ENCODE measurements around the gene CST1. TPM values are rescaled to one million over a fixed set of nuclear protein-coding genes. Genes with fewer than 3 reads are reported as not detected.
A peak's percentile ranks its signal among the peaks of the same experiment; 100 is the strongest.
"Not testable (repeated sequence)": the region's sequence is repeated elsewhere in the genome, so short reads cannot be mapped to it uniquely, and the experiment has no call there.

The CST1 gene
- total RNA-seq, 2 experiments from 2014 or later: not detected

DNA sequence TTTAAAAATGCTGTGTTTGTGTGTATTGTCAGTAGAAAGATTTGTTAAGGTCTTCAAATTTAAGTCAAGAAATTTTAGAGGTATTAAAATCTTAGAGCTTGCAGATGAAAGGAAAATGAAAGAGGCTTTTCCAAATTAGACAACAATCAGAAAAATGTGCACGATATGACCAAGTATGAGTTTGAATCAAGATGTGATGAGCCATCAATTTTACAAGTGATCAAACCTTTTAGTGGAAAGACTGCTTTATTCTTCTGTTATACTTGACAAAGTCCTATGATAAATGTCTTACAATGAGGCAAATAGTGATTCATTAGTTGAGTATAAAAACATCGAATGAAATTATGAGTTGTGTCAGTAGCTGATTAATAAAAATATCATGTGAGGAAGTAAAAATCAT is 19.6 kb upstream of the CST1 start:
- no peak overlapping the region for H3K4me3 Mint-ChIP-seq
- no peak for DNase-seq
- no peak overlapping the region for H3K27ac Mint-ChIP-seq
- H3K9me3 Mint-ChIP-seq (ENCODE audit: low read depth): no peaks in the 10 kb centered on the region
- H3K4me1 Mint-ChIP-seq: no peaks in the 10 kb centered on the region
- no peaks in the 10 kb centered on the region for H3K36me3 Mint-ChIP-seq
- CTCF ChIA-PET: no interaction called here
- H3K27me3 Mint-ChIP-seq: no peaks in the 10 kb centered on the region
- no peak for ATAC-seq

DNA sequence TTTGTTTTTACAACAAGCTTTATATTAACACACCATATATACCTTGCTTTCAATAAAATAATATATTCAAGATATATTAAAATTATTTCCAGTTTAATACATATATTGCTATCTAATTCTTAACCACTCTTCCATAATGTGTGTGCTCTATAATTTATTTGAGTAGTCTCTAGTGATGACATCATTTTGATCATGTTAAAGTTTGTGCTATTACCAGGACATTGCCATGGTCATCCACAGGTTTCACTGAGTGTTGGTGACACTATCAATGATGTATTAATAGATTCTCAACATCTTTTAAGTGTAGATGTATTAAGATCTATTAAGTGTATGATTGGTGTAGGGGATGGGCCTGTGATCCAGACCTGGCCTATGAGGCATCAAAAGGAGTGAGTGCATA is 17.8 kb upstream of the CST1 start:
- H3K4me3 Mint-ChIP-seq; H3K9me3 Mint-ChIP-seq (ENCODE audit: low read depth); H3K27ac Mint-ChIP-seq; H3K36me3 Mint-ChIP-seq; H3K27me3 Mint-ChIP-seq; ATAC-seq; H3K4me1 Mint-ChIP-seq; DNase-seq; CTCF ChIA-PET: not testable (repeated sequence)

DNA sequence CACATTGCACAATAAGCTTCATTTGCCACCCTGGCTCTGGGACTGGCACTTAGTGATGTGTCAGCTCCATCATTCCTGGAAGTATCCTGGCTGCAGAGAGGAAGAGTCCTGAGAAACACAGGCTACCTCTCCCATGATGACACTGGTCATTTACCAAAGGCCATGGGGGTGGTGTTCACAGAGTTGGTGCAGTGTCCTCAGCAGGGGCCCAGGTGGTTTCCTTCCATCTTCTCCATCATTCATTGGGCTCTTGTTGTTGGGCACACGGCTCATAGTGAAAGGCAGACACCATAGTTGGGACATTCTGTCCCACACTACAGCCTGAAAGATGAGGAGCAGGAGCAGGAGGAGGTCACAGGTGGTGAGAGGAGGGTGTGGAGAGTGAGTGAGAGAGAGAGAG is 15.8 kb upstream of the CST1 start:
- Mint-ChIP-seq H3K27ac (no peak overlapping the region), H3K36me3 (no peaks in the 10 kb centered on the region), H3K4me3 (no peak overlapping the region), H3K4me1 (no peaks in the 10 kb centered on the region), H3K27me3 (no peaks in the 10 kb centered on the region), H3K9me3 (ENCODE audit: low read depth) (no peaks in the 10 kb centered on the region)
- ATAC-seq (no peak), DNase-seq (no peak)
- CTCF ChIA-PET: no interaction called here

DNA sequence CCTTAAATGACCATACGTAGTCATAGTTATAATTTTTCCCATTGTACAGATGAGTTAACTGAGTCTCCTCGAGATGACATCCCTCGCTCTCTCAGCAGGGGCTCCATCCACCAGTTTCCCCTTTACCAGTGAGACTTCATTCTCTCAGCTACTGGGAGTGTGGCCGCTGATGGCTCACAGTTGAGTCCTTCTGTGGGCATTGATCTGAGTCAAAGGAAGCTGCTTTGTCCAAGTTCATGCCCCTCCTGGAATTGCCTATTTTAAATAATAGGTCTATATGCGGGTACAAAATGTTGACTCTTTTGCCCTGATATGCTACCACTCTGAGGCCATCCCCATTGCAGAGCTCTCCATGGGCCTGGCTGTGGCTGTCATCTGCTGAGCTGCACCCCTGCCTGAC is 14.8 kb upstream of the CST1 start:
- no peak overlapping the region for H3K27ac Mint-ChIP-seq
- H3K9me3 Mint-ChIP-seq (ENCODE audit: low read depth): no peaks in the 10 kb centered on the region
- ATAC-seq: no peak
- DNase-seq: no peak
- no peaks in the 10 kb centered on the region for H3K27me3 Mint-ChIP-seq
- no peak overlapping the region for H3K4me3 Mint-ChIP-seq
- no peaks in the 10 kb centered on the region for H3K4me1 Mint-ChIP-seq
- no peaks in the 10 kb centered on the region for H3K36me3 Mint-ChIP-seq
- CTCF ChIA-PET: no interaction called here

DNA sequence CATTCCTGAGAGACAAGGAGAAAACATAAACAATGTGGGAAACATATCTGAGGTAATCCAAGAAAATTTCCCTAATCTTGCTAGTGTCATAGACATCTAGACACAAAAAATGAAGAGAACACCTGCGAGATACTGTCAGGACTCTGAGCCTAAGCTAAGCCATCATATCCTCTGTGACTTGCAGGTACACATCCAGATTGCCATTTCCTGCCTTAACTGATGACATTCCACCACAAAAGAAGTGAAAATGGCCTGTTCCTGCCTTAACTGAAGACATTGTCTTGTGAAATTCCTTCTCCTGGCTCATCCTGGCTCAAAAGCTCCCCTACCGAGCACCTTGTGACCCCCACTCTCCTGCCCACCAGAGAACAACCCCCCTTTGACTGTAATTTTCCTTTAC is 13.9 kb upstream of the CST1 start:
- H3K4me3 Mint-ChIP-seq; ATAC-seq; DNase-seq; H3K27me3 Mint-ChIP-seq; CTCF ChIA-PET; H3K9me3 Mint-ChIP-seq (ENCODE audit: low read depth); H3K27ac Mint-ChIP-seq; H3K36me3 Mint-ChIP-seq; H3K4me1 Mint-ChIP-seq: not testable (repeated sequence)

DNA sequence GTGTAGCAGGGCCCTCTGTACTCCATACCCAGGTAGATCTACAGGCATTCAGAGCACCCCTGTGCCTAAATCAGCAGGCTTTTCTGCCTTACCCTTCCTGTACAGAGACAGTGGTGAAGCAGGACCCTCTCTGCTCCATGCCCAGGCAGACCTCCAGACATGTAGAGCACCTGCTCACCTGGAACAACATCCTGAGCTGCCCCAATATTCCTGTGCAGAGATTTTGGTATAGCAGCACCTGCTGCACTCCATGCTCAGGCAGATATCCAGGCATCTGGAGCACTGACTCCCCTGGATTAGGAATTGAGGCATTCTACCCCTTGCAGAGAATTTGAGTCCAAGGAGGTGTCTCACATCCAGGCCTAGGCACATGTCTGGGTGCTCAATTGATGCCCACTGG is 12.6 kb upstream of the CST1 start:
- Mint-ChIP-seq H3K9me3 (ENCODE audit: low read depth) (no peaks in the 10 kb centered on the region), H3K36me3 (no peaks in the 10 kb centered on the region), H3K27ac (no peak overlapping the region), H3K4me3 (no peak overlapping the region), H3K27me3 (no peaks in the 10 kb centered on the region), H3K4me1 (no peaks in the 10 kb centered on the region)
- CTCF ChIA-PET: no interaction called here
- no peak for ATAC-seq
- no peak for DNase-seq

DNA sequence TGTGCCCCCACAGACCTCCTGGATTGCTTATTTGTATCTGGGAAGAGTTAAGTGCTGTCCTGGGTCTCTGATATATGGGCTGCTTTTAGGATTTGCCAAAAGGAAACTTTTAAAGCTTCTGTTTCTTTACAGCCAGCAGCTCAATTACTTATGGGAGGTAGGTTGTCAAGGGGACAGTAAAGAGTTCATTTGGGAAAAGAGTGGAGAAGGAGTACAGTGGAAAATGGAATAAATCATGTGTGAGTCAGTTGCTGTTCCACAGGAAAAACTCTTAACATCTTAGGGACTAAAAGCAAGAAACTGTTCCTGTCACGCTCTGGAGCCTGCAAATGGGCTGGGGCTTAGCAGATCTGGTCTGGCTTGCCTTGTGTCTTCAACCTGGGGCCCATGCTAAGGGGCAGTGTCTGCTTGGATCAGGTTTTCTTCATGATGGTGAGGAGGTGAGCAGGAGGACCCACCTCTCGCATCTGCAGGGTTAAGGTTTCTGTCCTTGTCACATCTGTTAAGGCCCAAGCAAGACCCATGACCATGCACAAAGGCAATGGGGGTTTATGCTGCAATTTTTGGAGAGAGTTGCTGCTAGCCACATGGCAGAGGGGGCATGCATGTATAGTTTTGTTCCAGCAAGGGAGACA is 8.7 kb upstream of the CST1 start:
- Mint-ChIP-seq H3K27me3 (peaks cover 4% of the 10 kb centered on the region), H3K36me3 (no peaks in the 10 kb centered on the region), H3K9me3 (ENCODE audit: low read depth) (no peaks in the 10 kb centered on the region), H3K4me1 (no peaks in the 10 kb centered on the region), H3K27ac (no peak overlapping the region), H3K4me3 (no peak overlapping the region)
- ATAC-seq: no peak
- no peak for DNase-seq
- CTCF ChIA-PET: no interaction called here

DNA sequence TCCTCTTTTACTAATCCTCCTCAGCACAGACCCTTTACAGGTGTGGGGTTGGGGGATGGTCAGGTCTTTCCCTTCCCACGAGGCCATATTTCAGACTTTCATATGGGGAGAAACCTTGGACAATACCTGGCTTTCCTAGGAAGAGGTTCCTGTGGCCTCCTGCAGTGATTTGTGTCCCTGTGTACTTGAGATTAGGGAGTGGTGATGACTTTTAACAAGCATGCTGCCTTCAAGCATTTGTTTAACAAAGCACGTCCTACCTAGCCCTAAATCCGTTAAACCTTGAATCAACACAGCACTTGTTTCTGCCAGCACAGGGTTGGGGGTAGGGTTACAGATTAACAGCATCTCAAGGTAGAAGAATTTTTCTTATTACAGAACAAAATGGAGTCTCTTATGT is 6.1 kb upstream of the CST1 start:
- H3K4me1 Mint-ChIP-seq; H3K36me3 Mint-ChIP-seq; DNase-seq; H3K4me3 Mint-ChIP-seq; H3K27me3 Mint-ChIP-seq; CTCF ChIA-PET; H3K27ac Mint-ChIP-seq; H3K9me3 Mint-ChIP-seq (ENCODE audit: low read depth); ATAC-seq: not testable (repeated sequence)

DNA sequence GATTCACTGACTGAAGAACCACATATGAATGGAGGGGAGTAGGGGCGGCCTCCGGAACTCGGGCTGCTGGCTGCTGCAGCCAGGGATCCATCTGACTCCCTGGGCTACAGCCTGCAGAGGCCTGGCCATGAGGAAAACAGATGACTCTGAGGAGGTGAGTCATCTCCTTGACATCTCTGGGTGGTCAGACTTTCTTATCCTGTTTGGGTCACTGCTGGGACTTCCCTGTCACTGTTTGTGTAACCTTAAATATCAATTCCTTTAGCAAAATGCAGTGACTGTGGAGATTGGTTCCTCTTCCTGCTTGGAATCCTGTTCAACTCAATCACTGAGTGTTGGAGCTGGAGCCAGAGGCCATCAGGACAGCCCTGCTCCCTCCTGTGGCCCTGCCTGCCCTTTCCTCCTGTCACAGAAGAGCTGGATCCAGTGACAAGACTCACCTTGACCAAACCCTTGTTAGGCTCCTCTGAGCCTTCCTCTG is 4.4 kb upstream of the CST1 start:
- H3K9me3 Mint-ChIP-seq (ENCODE audit: low read depth); H3K27me3 Mint-ChIP-seq; H3K36me3 Mint-ChIP-seq; H3K4me1 Mint-ChIP-seq; CTCF ChIA-PET; H3K4me3 Mint-ChIP-seq; ATAC-seq; DNase-seq; H3K27ac Mint-ChIP-seq: not testable (repeated sequence)

DNA sequence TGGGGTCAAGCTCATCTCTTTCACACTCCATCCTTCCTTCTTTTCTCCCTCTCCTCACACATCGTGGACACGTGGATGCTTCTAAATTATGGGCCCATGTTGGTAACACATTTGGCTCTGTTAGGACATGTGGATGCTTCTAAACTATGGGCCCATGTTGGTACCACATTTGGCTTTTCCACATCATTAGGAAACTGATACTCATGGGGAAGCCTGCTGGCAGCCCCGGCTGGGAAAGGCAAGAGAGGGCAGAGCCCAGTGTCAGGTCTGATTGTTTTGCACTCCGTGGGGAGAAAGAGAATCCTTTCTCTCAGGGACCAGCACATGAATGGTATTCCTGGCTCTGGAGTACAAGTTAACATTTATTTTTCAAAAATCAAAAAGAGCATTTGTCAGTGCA is 4.0 kb upstream of the CST1 start:
- Mint-ChIP-seq H3K27me3 (peaks cover 4% of the 10 kb centered on the region), H3K27ac (no peak overlapping the region), H3K36me3 (no peaks in the 10 kb centered on the region), H3K4me1 (no peaks in the 10 kb centered on the region), H3K4me3 (no peak overlapping the region), H3K9me3 (ENCODE audit: low read depth) (no peaks in the 10 kb centered on the region)
- no peak for DNase-seq
- CTCF ChIA-PET: no interaction called here
- ATAC-seq: no peak

DNA sequence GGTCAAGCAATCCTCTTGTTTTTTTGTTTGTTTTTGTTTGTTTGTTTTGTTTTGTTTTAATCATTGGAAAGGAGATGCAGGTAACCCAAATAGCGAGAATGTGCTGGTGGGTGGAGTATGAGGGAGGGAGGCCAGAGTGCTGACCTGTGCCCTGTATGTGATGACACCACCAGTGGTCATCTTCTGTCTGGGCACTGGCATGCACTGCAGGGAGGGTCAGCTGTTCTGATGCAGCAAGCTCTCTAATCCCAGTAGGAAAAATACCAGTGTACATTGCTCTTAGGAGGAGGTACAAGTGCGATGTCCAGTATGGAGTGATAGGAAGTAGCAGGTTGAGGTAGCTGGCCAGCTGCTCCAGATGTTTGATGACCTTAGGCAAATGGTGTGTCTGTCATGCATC is 2.9 kb upstream of the CST1 start:
- H3K4me3 Mint-ChIP-seq: no peak overlapping the region
- H3K27me3 Mint-ChIP-seq: peaks cover 4% of the 10 kb centered on the region
- no peak overlapping the region for H3K27ac Mint-ChIP-seq
- DNase-seq: no peak
- CTCF ChIA-PET: no interaction called here
- H3K36me3 Mint-ChIP-seq: no peaks in the 10 kb centered on the region
- H3K4me1 Mint-ChIP-seq: no peaks in the 10 kb centered on the region
- no peaks in the 10 kb centered on the region for H3K9me3 Mint-ChIP-seq (ENCODE audit: low read depth)
- no peak for ATAC-seq

DNA sequence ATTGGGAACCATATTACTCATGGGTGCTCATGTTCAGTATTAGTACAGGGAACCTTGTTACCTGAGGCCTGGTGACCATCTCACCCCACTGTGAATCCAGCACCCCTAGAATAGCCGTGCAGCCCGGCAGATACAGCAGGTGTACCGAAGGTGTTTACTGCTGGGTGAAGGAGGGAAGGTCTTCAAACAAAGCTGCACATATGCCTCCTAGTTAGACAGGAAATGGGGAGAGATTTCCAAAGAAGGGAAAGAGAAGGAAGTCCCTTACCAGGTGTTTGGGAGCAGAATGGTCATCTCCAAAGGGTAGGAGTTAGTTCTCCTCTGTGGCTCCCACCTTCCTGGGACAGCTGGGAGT is 2.4 kb upstream of the CST1 start:
- Mint-ChIP-seq H3K27me3 (peaks cover 4% of the 10 kb centered on the region), H3K4me3 (no peak overlapping the region), H3K4me1 (no peaks in the 10 kb centered on the region), H3K36me3 (no peaks in the 10 kb centered on the region), H3K9me3 (ENCODE audit: low read depth) (no peaks in the 10 kb centered on the region), H3K27ac (no peak overlapping the region)
- ATAC-seq (no peak), DNase-seq (no peak)
- CTCF ChIA-PET: no interaction called here

DNA sequence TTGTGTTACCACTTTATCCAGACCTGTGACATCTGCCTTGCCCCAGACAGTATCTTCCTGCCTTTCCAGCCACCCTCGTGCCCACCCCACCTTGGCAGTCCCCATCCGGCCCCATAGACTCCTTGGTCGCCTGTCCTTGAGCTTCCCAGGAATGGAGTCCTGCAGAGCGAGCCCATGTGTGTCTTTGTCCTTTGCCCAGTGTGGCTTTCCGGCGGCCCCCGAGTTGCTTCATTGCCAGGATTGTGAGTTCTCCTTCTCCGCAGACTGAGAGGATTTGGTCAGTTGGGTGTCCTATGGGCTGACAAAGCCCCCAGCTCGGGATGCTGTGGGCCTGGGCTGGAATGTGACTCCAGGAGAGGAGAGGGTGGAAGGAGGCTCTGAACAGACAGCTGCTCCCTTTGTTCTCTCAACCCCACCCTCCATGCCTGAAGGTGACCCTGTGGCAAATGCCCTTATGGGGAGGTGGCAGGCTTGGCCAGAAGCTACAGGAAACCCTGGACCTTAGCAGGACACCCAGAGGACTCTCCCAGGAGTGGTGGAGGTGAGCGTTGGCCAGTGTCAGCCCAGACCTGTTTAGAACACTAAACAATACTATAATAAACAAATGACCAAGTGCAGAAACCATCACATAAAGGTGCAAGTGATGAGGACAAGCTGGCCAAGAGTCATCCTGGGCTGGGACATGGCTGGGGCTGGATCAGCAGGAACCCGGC is 1.9 kb upstream of the CST1 start:
- ATAC-seq: no peak
- H3K4me3 Mint-ChIP-seq: no peak overlapping the region
- CTCF ChIA-PET: no interaction called here
- no peaks in the 10 kb centered on the region for H3K9me3 Mint-ChIP-seq (ENCODE audit: low read depth)
- no peaks in the 10 kb centered on the region for H3K36me3 Mint-ChIP-seq
- peaks cover 4% of the 10 kb centered on the region for H3K27me3 Mint-ChIP-seq
- no peaks in the 10 kb centered on the region for H3K4me1 Mint-ChIP-seq
- no peak for DNase-seq
- H3K27ac Mint-ChIP-seq: no peak overlapping the region

DNA sequence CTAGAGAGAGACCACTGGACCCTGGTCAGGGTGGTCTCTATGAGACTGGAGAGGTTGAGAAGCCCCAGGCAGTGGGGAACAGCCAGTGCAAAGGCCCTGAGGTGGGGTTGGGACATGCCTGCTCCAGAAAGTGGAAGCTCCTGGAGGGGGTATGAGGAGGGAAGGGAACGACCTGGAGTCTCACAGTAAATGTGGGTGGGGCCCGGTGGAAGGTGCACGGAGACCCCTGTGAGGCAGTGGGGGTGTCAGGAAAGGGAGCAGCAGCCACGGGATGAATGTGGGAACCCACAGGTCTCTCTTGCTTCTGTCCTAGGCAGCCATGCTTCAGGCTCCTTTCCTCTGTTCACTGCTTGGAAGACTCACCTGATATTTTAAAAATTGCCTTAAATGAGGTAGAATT is 1.3 kb upstream of the CST1 start:
- CTCF ChIA-PET: no interaction called here
- DNase-seq: peak; percentile 27
- no peak overlapping the region for H3K4me3 Mint-ChIP-seq
- H3K27me3 Mint-ChIP-seq: no peaks in the 10 kb centered on the region
- H3K36me3 Mint-ChIP-seq: no peaks in the 10 kb centered on the region
- ATAC-seq: no peak
- no peak overlapping the region for H3K27ac Mint-ChIP-seq
- no peaks in the 10 kb centered on the region for H3K4me1 Mint-ChIP-seq
- no peaks in the 10 kb centered on the region for H3K9me3 Mint-ChIP-seq (ENCODE audit: low read depth)

DNA sequence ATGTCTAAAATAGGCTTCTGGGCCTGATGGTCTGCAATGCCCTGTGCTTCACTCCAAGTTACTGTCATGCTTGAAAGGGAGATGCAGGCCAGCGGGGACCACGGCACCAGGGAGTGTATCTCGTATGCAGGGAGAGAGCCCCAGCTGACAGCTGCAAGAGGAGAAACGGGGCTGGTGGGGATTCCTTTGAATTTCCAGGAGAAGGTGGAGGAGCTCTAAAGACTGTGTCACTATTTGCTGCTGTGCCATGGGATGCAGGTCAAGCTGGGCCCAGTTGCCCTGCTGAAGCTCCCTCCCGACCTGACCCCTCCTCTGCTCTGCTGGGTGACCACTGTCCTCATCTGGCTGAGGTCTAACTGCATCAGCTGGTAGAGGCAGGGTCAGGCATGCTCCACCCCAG is 989 bp downstream of the CST1 start:
- no peaks in the 10 kb centered on the region for H3K9me3 Mint-ChIP-seq (ENCODE audit: low read depth)
- H3K27me3 Mint-ChIP-seq: no peaks in the 10 kb centered on the region
- peaks cover 1% of the 10 kb centered on the region for H3K4me1 Mint-ChIP-seq
- H3K27ac Mint-ChIP-seq: no peak overlapping the region
- no peaks in the 10 kb centered on the region for H3K36me3 Mint-ChIP-seq
- DNase-seq (no peak), ATAC-seq (no peak)
- CTCF ChIA-PET: no interaction called here
- no peak overlapping the region for H3K4me3 Mint-ChIP-seq
